NCI-H2171 (cell line): ENCODE measurements around the gene OR4D5.

Experiments used
- DNase-seq: peaks from one replicate; lab custom pipeline; 2025; lab: John Stamatoyannopoulos, UW

The OR4D5 gene

GRCh38 chr11:123939317-123939716 lies at the start of gene OR4D5:
OR4D5 (plus strand) TSS chr11:123939617; CDS start chr11:123939617, 0 bp downstream.
- no peak for DNase-seq

- no peak for DNase-seq
Measured at GRCh38 chr11:123892031-123892430, 47.4 kb upstream of the OR4D5 start.

GRCh38 chr11:123899792-123900191 lies 39.6 kb upstream of the OR4D5 start:
- DNase-seq, result no peak

- no peak for DNase-seq
Measured at GRCh38 chr11:123901867-123902266, 37.5 kb upstream of the OR4D5 start, which contains the start of gene OR8D4. OR8D4 (plus strand) TSS chr11:123902167; CDS start chr11:123906432, 4,265 bp downstream.

GRCh38 chr11:123903932-123904331 lies 35.5 kb upstream of the OR4D5 start:
- no peak for DNase-seq

- DNase-seq, result no peak
Measured at GRCh38 chr11:123904932-123905331, 34.5 kb upstream of the OR4D5 start.

- no peak for DNase-seq
Measured at GRCh38 chr11:123905826-123906225, 33.6 kb upstream of the OR4D5 start.

GRCh38 chr11:123920943-123921342 lies 18.5 kb upstream of the OR4D5 start:
- no peak for DNase-seq

- no peak for DNase-seq
Measured at GRCh38 chr11:123924027-123924426, 15.4 kb upstream of the OR4D5 start.

- DNase-seq, result no peak
Measured at GRCh38 chr11:123942413-123942812, 3.0 kb downstream of the OR4D5 start.

GRCh38 chr11:123943738-123944137 lies 4.3 kb downstream of the OR4D5 start, which contains the start of gene OR6T1:
OR6T1 (minus strand) TSS chr11:123943838; CDS start chr11:123943838, 0 bp downstream.
- DNase-seq, result no peak

GRCh38 chr11:123945132-123945531 lies 5.7 kb downstream of the OR4D5 start:
- no peak for DNase-seq

- DNase-seq, result no peak
Measured at GRCh38 chr11:123956752-123957151, 17.3 kb downstream of the OR4D5 start.

GRCh38 chr11:123973816-123974215 lies 34.4 kb downstream of the OR4D5 start:
- no peak for DNase-seq

GRCh38 chr11:123976770-123977560 lies 37.5 kb downstream of the OR4D5 start:
- DNase-seq, result no peak

GRCh38 chr11:123977731-123978347 lies 38.4 kb downstream of the OR4D5 start, which contains the start of gene OR10S1:
OR10S1 (minus strand) TSS chr11:123977781; CDS start chr11:123977664, 117 bp downstream.
- no peak for DNase-seq

- DNase-seq, result no peak
Measured at GRCh38 chr11:123979311-123979710, 39.9 kb downstream of the OR4D5 start.
